A673 (cell line): ENCODE results near the gene VDR. TPM values are rescaled to one million over a fixed set of nuclear protein-coding genes. Genes with fewer than 3 reads are reported as not detected.

Experiments
- BruUV-seq: library from RNA; stranded (reverse); fragments of 400-500 nt; replicated peaks from 2 replicates; lab custom pipeline; 2021; lab: Mats Ljungman, UMichigan
- CTCF ChIA-PET: fragments of 300-600 bp; sonication (Branson Sonifier 250); formaldehyde crosslinking; loops from one replicate; lab custom pipeline; 2022; ENCODE audit warnings: antibody characterized with exemption; lab: Charles Lee
- POLR2A ChIA-PET: fragments of 300-600 bp; sonication (Branson Sonifier 250); formaldehyde crosslinking; loops from one replicate; lab custom pipeline; 2022; ENCODE audit warnings: antibody characterized with exemption; ENCODE audit not compliant: low non-redundant PET; lab: Charles Lee
- DNase-seq: peaks from one replicate; pipeline ENCODE4 v3.0.0-alpha.2; 2015; ENCODE audit warnings: low spot score
- H3K27ac ChIP-seq: fragments of 200-600 bp; sonication (generic); 2 replicates; pipeline ENCODE4 v1.5.1; 2016; ENCODE audit warnings: mixed run types, low read depth, mild to moderate bottlenecking, mixed read lengths, antibody characterized with exemption, low read length; ENCODE audit not compliant: poor library complexity, severe bottlenecking
- H3K27me3 ChIP-seq: fragments of 200-600 bp; sonication (generic); replicated peaks from 2 replicates; pipeline ENCODE4 v1.6.1; 2017; ENCODE audit warnings: mixed run types, low read depth, mild to moderate bottlenecking, mixed read lengths, antibody characterized with exemption, low read length; ENCODE audit not compliant: insufficient read depth, poor library complexity
- H3K36me3 ChIP-seq: fragments of 200-600 bp; sonication (generic); 2 replicates; pipeline ENCODE4 v1.6.1; 2016; ENCODE audit warnings: mixed run types, mild to moderate bottlenecking, mixed read lengths, antibody characterized with exemption, low read length; ENCODE audit not compliant: insufficient read depth, poor library complexity, severe bottlenecking
- H3K4me1 ChIP-seq: fragments of 200-600 bp; sonication (generic); 2 replicates; pipeline ENCODE4 v1.6.1; 2017; ENCODE audit warnings: mixed run types, mild to moderate bottlenecking, mixed read lengths, antibody characterized with exemption, low read length; ENCODE audit not compliant: insufficient read depth, poor library complexity, severe bottlenecking
- H3K4me3 ChIP-seq: fragments of 200-600 bp; sonication (generic); 2 replicates; pipeline ENCODE4 v1.5.1; 2016; ENCODE audit warnings: low read depth, mixed run types, mild to moderate bottlenecking, mixed read lengths, low read length; ENCODE audit not compliant: poor library complexity, severe bottlenecking
- H3K9me3 ChIP-seq: fragments of 200-600 bp; sonication (generic); 2 replicates; pipeline ENCODE4 v1.6.1; 2016; ENCODE audit warnings: mixed run types, low read depth, mild to moderate bottlenecking, mixed read lengths, antibody characterized with exemption, low read length; ENCODE audit not compliant: poor library complexity, severe bottlenecking
- CTCF ChIP-seq: fragments of 300-800, 200-600 bp; sonication (generic); conservative IDR thresholded peaks from 2 replicates; pipeline ENCODE4 v1.5.1; 2017; ENCODE audit warnings: low read depth, mild to moderate bottlenecking, antibody characterized with exemption, low read length, moderate library complexity, mixed read lengths
- EZH2 ChIP-seq: fragments of 200-600 bp; sonication (generic); IDR thresholded peaks from 2 replicates; pipeline ENCODE4 v1.6.1; 2017; ENCODE audit warnings: borderline replicate concordance, low read depth, mild to moderate bottlenecking, mixed read lengths, antibody characterized with exemption, low read length; ENCODE audit not compliant: poor library complexity, severe bottlenecking
- intact Hi-C: fragments of 100-400 bp; cut with micrococcal nuclease; formaldehyde crosslinking; loops from one replicate; pipeline ENCODE4 v1.10.0; 2022; ENCODE audit not compliant: unreplicated experiment
- total RNA-seq: library from RNA; stranded (reverse); gene quantifications from 2 replicates; pipeline ENCODE4 v1.2.3, GENCODE V29; 2021

The VDR gene
- total RNA-seq, 1 experiment from 2014 or later: 0.43 TPM

- intact Hi-C loops: no loop called here
- no peak for DNase-seq
- H3K27me3 ChIP-seq: no peaks in the 10 kb centered on the region
- no peaks in the 10 kb centered on the region for H3K36me3 ChIP-seq
- H3K9me3 ChIP-seq: no peaks in the 10 kb centered on the region
- no TSS peak for BruUV-seq
- CTCF ChIA-PET: no interaction called here
- POLR2A ChIA-PET: no interaction called here
- H3K4me1 ChIP-seq: no peaks in the 10 kb centered on the region
- H3K27ac ChIP-seq: no peak overlapping the region
- H3K4me3 ChIP-seq: no peak overlapping the region
- TF ChIP-seq CTCF: no peak
- no peak for TF ChIP-seq EZH2
Measured at GRCh38 chr12:47858511-47859266, 46.1 kb downstream of the VDR start.

GRCh38 chr12:47856721-47857575, 47.8 kb downstream of the VDR start:
- BruUV-seq: no TSS peak
- Histone ChIP-seq H3K27me3 (no peaks in the 10 kb centered on the region), H3K36me3 (no peaks in the 10 kb centered on the region), H3K4me1 (no peaks in the 10 kb centered on the region), H3K27ac (no peak overlapping the region), H3K9me3 (no peaks in the 10 kb centered on the region), H3K4me3 (no peak overlapping the region)
- TF ChIP-seq EZH2 (no peak), CTCF (no peak)
- intact Hi-C loops: no loop called here
- DNase-seq: no peak
- POLR2A ChIA-PET: interaction anchor here (0.7 kb wide), 1 partner anchor 151 kb away, joined by 8 read pairs; the partner anchor contains the start of gene RPAP3
- CTCF ChIA-PET: no interaction called here

GRCh38 chr12:47856094-47856493, 48.7 kb downstream of the VDR start:
- intact Hi-C loops: no loop called here
- POLR2A ChIA-PET: no interaction called here
- no peak overlapping the region for H3K4me3 ChIP-seq
- no peak for TF ChIP-seq EZH2
- no peak for TF ChIP-seq CTCF
- H3K27ac ChIP-seq: no peak overlapping the region
- no TSS peak for BruUV-seq
- CTCF ChIA-PET: no interaction called here
- H3K9me3 ChIP-seq: no peaks in the 10 kb centered on the region
- no peaks in the 10 kb centered on the region for H3K36me3 ChIP-seq
- H3K27me3 ChIP-seq: no peaks in the 10 kb centered on the region
- DNase-seq: no peak
- H3K4me1 ChIP-seq: no peaks in the 10 kb centered on the region
